SHP77 (cell line): ENCODE data around the gene RNF133.

Experiments
- DNase-seq, 2 experiments: peaks; one replicate each; lab custom pipeline; 2025; lab: John Stamatoyannopoulos, UW

Gene RNF133

DNA sequence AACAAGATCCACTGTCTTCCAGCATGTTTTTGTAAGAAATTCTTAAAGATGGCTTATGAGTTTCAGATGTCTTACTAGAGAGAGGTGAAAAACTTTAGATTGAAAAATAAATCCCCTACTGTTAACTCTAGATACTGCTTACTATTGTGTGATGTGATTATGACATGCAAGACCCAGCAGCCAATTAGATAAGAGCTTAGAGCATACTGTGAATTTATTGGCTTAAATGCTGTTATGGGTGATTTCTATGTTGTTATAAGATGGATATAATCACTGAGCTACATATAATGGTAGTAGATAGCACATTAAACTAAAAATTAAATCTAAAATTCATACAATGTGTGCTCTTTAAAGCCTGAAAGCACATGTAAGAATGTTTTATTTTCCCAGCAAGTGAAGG is at the start of gene RNF133:
RNF133 (minus strand) TSS at position 101 of the 400 bp plus-strand sequence. CDS start 199 bp downstream, outside the sequence.
- DNase-seq: no peak

DNA sequence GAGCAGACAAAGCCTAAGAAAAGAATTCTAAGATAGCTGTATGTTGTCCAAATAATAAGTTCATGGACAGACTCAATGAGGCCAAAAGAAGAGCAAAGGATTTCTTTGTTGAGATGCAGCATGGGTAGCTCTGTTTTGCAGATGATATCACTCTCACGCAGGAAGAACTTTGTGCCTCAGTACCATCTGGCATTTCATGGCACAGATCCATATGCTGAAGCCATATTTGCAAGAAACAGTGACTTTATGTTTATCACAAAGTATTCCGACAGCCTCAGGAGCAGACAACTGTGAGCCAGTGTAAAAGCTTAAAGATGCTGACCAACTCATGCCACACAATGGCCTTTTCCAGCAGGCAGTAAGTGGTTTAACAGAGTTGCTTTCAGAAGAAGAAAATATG is 49.3 kb upstream of the RNF133 start:
- no peak for DNase-seq

GRCh38 chr7:122746948-122747347 is 48.0 kb upstream of the RNF133 start:
- DNase-seq: no peak

DNA sequence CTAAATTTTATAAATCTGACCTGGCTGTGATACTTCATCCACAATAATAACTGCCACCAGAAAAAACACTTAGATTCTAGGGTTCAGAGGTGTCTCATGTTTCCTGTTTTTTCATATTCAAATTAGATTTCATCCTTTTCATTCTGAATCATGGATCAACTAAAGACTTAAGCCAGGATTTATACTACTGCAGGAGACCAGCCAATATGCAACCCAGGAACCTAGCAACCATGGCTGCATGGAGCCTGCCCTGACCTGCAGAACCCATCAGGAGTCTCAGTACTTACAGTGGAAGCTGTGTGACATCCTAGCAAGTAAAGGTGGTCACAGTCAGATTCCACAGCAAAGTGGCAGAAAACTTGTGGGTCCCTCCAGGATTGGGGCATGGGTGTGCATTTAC is 44.3 kb upstream of the RNF133 start:
- DNase-seq: no peak

DNA sequence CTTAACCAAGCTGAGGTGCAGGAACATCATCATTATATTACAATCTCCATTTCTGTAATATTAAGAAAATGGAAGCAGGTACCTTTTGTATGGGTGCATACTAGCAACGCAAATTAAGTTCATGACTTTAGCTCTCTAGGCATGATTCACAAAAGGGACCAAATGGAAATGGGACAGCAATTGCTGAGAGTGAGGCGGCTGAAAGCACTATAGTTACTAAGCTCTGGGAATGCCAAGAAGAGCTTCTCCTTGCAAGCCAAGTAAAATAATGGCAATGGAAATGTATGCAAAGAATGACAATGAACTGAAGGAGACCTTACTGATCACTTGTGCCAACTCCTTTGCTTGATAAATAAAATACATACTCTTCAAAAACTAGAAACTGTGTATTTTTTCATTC is 40.0 kb upstream of the RNF133 start:
- no peak for DNase-seq

- DNase-seq: no peak
These were observed 37.3 kb upstream of the RNF133 start for GRCh38 chr7:122736183-122736582.

DNA sequence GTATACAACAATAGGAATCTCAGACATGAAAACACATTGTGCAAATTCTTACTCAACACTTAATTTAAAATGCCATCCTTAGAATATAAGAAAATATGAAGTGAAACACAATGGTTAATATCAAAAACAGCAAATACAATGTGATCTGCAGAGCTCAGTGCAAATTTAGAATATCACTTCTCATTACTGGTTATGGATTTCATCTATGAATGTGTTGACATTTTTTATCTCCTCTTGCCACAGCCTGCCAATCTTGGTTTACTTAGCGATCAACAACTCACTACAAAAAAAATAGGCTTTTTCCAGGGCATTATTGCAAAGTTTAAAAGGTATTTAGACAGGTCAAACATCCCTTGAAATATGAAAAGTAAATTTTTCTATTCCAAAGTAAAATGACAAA is 28.8 kb upstream of the RNF133 start:
- no peak for DNase-seq

DNA sequence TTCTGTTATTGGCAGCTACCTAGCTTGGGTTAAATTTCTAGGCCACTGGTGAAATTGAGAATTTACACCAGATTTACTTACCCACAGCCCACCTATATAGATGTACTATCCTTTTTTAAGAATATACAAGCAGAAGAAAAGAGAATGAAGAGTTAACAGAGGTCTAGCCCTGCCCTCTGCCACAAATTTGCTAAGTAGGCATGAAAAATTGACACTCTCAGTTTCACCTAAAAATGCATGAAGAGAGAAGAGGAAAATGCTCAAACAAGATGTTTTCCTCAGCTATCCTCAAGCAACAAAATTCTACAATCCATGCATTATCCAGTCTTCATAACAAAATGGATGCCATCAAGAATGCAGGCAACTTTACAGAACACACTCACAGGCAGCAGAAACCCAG is 28.4 kb upstream of the RNF133 start:
- DNase-seq: no peak

- no peak for DNase-seq
These were observed 28.0 kb upstream of the RNF133 start for GRCh38 chr7:122726881-122727280.

DNA sequence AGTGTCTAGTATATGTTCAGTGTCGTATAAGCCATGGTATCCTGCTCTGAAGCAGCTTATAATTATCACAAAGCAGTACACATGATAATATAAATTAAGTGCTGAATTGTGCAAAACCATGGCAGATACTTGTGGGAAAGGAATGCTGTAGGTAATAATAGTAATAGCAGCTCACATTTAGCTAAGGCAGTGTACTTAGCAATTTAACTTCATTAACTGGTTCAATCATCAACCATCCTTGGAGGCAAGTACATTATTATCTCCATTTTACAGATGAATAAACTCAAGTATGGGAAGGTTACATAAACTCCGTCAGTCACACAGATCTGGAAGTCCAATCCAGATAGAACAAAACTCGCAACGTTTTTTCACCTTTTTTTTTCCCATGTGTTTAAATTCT is 25.4 kb upstream of the RNF133 start:
- DNase-seq: no peak

- no peak for DNase-seq
These were observed 20.2 kb upstream of the RNF133 start for GRCh38 chr7:122719010-122719578.

DNA sequence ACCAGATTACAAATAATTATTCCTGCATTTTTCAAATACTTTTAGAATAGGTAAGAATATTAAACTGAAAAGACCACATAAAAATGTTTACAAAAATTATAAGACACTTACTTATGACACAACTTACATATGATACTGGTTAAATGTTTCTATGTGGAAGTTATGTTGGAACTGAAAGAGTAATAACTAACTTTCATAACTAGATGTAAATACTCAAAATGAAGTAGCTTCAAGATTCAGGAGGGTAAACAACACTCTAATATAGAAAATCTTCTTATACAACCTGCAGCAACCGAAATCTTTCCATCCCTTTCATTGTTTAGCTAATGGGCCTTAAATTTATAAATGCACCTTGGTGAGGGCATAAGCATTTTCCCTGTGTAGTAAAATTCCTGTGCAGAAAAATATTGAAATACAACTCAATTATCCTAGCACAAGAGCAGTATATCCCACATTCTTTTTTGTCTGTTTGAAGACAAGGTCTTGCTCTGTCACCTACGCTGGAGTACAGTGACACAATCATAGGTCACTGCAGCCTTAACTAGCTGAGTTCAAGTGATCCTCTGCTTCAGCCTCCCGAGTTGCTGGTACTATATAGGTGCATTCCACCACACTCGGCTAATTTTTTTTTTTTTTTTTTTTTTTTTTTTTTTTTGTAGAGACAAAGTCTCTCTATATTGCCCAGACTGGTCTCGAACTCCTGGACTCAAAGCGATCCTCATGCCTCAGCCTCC is 18.6 kb upstream of the RNF133 start:
- DNase-seq: no peak

DNA sequence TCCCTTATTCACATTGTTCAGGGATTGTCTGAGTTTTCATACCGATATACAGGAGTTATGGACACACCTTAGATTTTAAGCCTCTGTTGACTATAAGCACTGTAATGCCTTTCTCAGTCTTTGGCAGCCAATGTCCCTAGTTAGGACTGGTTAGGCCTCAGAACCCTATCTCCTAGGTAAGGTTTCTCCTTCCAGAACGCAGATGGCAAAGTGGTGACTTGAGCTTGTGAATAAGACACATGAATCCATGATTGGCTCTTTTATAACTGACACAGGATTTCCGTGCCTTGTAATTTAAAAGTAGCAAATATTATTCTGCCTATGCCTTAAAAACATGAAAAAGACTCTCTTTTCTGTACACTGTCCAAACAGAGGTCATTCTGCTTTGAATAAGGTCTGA is 16.3 kb upstream of the RNF133 start:
- no peak for DNase-seq

- DNase-seq: no peak
These were observed 12.0 kb upstream of the RNF133 start for GRCh38 chr7:122710916-122711315.

- no peak for DNase-seq
These were observed 11.2 kb upstream of the RNF133 start for GRCh38 chr7:122709930-122710646.

GRCh38 chr7:122706836-122707235 is 7.9 kb upstream of the RNF133 start:
- no peak for DNase-seq

- no peak for DNase-seq
These were observed 4.1 kb upstream of the RNF133 start, which contains the start of gene RNF148 for GRCh38 chr7:122702872-122703510. Gene RNF148, minus strand, starts transcription at chr7:122702922. Its CDS starts 172 bp downstream, at chr7:122702750.

DNA sequence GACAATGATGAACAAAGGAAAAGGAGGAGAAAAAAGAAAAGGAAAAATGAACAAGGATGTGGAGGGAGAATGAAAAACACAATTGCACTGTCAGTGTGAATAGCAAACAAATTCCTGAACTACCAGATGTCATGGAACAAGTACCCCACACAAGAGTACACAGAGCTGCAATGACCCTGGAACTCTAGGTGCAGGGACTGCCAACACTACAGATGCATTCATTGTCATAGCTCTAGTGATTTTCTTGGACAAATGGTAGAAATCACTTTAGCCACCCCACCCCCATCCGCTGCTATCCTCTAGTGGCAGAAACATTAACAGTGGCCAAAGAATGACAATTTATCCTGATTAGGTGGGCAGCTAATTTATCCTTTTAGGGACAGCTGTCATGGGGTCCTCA is 3.1 kb downstream of the RNF133 start:
- no peak for DNase-seq

DNA sequence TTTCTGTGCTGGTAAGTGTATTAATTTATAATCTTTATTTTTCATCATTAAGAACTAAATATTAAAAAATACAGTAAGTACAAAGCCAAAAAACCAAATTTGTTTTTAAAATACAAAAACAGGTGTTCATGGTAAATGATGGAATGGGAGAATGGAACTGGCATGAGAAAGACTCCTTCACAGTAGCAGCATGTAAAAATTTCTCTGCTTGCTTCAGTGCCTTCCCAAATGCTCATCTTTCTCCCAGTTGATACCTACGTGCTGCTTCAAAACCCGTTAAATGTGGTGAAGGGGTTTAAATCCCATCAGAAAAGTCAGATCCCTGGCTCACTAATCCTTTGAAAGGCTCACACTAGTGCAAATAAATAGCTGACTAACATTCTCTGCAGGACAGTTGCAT is 4.2 kb downstream of the RNF133 start:
- no peak for DNase-seq

- no peak for DNase-seq
These were observed 6.1 kb downstream of the RNF133 start for GRCh38 chr7:122692769-122693309.

GRCh38 chr7:122691569-122692235 is 7.2 kb downstream of the RNF133 start:
- no peak for DNase-seq
